GM23248 (cell line): ENCODE data around the gene INPP5A.

Experiments
- EZH2 ChIP-seq: fragments of 200-600 bp; sonication (generic); IDR thresholded peaks from 2 replicates; pipeline ENCODE4 v1.6.1; 2018; ENCODE audit warnings: antibody characterized with exemption, mild to moderate bottlenecking; ENCODE audit not compliant: insufficient read depth, poor library complexity, severe bottlenecking
- EZH2phosphoT487 ChIP-seq: fragments of 200-600 bp; sonication (generic); IDR thresholded peaks from 2 replicates; pipeline ENCODE4 v1.6.1; 2018; ENCODE audit warnings: antibody characterized with exemption, moderate library complexity, mild to moderate bottlenecking, low read depth; ENCODE audit not compliant: insufficient read depth

DNA sequence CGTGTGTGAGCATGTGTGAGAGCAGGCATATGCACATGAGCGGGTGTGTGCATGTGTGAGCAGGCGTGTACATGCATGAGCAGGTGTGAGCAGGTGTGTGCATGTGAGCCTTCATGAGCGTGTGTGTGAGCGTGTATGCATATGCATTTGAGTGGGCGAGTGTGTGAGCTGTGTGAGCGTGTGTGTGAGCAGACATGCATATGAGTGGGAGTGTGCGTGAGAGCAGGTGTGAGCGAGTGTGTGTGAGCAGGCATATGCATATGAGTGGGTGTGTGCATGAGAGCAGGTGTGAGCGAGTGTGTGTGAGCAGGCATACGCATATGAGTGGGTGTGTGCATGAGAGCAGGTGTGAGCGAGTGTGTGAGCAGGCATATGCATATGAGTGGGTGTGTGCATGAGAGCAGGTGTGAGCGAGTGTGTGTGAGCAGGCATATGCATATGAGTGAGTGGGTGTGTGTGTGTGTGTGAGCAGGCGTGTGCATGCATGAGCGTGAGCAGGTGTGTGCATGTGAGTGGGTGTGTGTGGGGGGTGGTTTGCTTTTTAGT, 217.7 kb downstream of the INPP5A start:
- TF ChIP-seq EZH2 (no peak), EZH2phosphoT487 (no peak)
